Thyroid gland (tissue), 4 donors: ENCODE measurements around the gene OSBP2.

Experiments used
- CTCF ChIP-seq, 6 experiments: fragments of 200-600 bp in 3 of 6; fragments of 450-650 bp in 3 of 6; sonication (generic) in 3 of 6; IDR thresholded peaks; one replicate each; pipeline ENCODE4 v1.5.1; 2016 to 2019; ENCODE audit warnings: antibody characterized with exemption in 6 of 6, mild to moderate bottlenecking in 2 of 6, inconsistent platforms in 1 of 6, moderate library complexity in 1 of 6
- POLR2A ChIP-seq, 2 donors: fragments of 450-650 bp; IDR thresholded peaks; one replicate each; pipeline ENCODE4 v1.6.1; 2017; ENCODE audit warnings: antibody characterized with exemption in 2 of 2, mild to moderate bottlenecking in 2 of 2, moderate library complexity in 1 of 2

DNA sequence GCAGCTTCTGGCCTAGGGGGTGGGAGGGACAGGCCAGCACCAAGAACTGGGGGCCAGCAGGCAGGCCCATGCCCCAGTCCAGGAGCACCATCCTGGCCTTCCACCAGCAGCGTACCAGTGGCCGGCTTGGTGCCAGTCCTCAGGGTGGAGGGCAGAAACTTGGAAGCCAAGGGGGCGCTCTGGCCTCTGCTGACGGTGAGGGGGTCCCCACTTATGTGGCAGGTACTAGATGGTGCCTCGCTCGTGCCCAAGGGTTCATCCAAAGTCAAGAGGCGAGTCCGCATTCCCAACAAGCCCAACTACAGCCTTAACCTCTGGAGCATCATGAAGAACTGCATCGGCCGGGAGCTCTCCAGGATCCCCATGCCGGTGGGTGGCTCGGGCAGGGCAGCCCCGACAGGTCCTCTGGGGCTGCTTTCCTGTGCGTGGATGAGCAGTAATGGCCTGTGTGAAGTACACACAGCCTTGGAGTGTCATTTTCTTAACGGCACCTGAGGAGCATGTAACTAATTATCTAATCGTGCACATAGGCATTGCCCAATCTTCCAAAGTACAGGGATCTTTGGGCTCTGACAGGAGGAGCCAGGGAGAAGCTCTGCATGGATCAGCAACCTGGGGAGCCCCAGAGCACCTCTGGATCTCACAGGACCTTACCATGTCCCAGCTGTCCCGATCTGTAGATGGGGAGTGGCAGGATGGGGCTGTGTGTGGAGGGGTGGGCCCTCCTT, 194.8 kb downstream of the OSBP2 start:
- no peak for TF ChIP-seq CTCF (IDR thresholded peaks at IDR 0.05)
- TF ChIP-seq POLR2A (IDR thresholded peaks at IDR 0.05): no peak
